ENCODE results near the gene KIAA1217.

- no peak for TF ChIP-seq CTCF (IDR thresholded peaks at IDR 0.05; ENCODE audit: low read depth, low read length)
- TF ChIP-seq EZH2phosphoT487 (IDR thresholded peaks at IDR 0.05; ENCODE audit: low read depth) = no peak
These were observed 380.3 kb downstream of the KIAA1217 start for GRCh38 chr10:24589265-24589664.
